MCF 10A (cell line): ENCODE measurements around the gene IGDCC3. TPM values are rescaled to one million over a fixed set of nuclear protein-coding genes. Genes with fewer than 3 reads are reported as not detected.

Source experiments
- BruUV-seq: library from RNA; stranded (reverse); fragments of 400-500 nt; replicated peaks from 2 replicates; lab custom pipeline; 2021; lab: Mats Ljungman, UMichigan
- CTCF ChIA-PET: fragments of 300-600 bp; sonication (Branson Sonifier 250); formaldehyde crosslinking; extraction: SDS; loops from one replicate; lab custom pipeline; 2021; ENCODE audit warnings: antibody characterized with exemption, inconsistent platforms; lab: Yijun Ruan, JAX
- POLR2A ChIA-PET: fragments of 300-600, 350-650 bp; sonication (Branson Sonifier 250); formaldehyde crosslinking; extraction: SDS; loops from one replicate; lab custom pipeline; 2020; ENCODE audit warnings: antibody characterized with exemption, inconsistent platforms; lab: Yijun Ruan, JAX
- DNase-seq: peaks from one replicate; pipeline ENCODE4 v3.0.0-alpha.2; 2018; ENCODE audit not compliant: unreplicated experiment
- H3K27ac Mint-ChIP-seq: one replicate; pipeline ENCODE4 v1.8.0; 2022; ENCODE audit warnings: mild to moderate bottlenecking, low read depth, mixed read lengths; ENCODE audit not compliant: unreplicated experiment
- H3K27me3 Mint-ChIP-seq: one replicate; pipeline ENCODE4 v1.8.0; 2022; ENCODE audit warnings: mixed read lengths; ENCODE audit not compliant: insufficient read depth, unreplicated experiment
- H3K36me3 Mint-ChIP-seq: one replicate; pipeline ENCODE4 v1.8.0; 2022; ENCODE audit warnings: mild to moderate bottlenecking, moderate library complexity, mixed read lengths; ENCODE audit not compliant: insufficient read depth, unreplicated experiment
- H3K4me1 Mint-ChIP-seq: one replicate; pipeline ENCODE4 v1.8.0; 2022; ENCODE audit warnings: mixed read lengths; ENCODE audit not compliant: insufficient read depth, unreplicated experiment
- H3K4me3 Mint-ChIP-seq: one replicate; pipeline ENCODE4 v1.8.0; 2022; ENCODE audit warnings: mild to moderate bottlenecking, moderate library complexity, mixed read lengths; ENCODE audit not compliant: unreplicated experiment
- H3K9me3 Mint-ChIP-seq: one replicate; pipeline ENCODE4 v1.8.0; 2022; ENCODE audit warnings: mixed read lengths; ENCODE audit not compliant: unreplicated experiment
- intact Hi-C: fragments of 100-400 bp; cut with micrococcal nuclease; formaldehyde crosslinking; loops from 2 replicates; pipeline ENCODE4 v1.14.1; 2022
- total RNA-seq: library from RNA; stranded (reverse); gene quantifications from 2 replicates; pipeline ENCODE4 v1.2.3, GENCODE V29; 2022
- TF ChIP-seq, protein P1 (sequence below): fragments of 200-600 bp; IDR thresholded peaks from one replicate; pipeline ENCODE4 v1.8.0; 2022; ENCODE audit warnings: antibody characterized with exemption, mild to moderate bottlenecking; ENCODE audit not compliant: unreplicated experiment

Gene IGDCC3
- total RNA-seq, 1 experiment from 2014 or later, result not detected

- no peak for DNase-seq
- Mint-ChIP-seq H3K4me1 (no peaks in the 10 kb centered on the region), H3K27ac (no peak overlapping the region), H3K27me3 (peaks cover 30% of the 10 kb centered on the region), H3K9me3 (no peaks in the 10 kb centered on the region), H3K4me3 (no peak overlapping the region), H3K36me3 (no peaks in the 10 kb centered on the region)
- ChIA-PET POLR2A (interaction anchor here (0.6 kb wide), 1 partner anchor 275 kb away, joined by 3 read pairs; no protein-coding TSS in a partner anchor), CTCF (interaction anchor here (1.4 kb wide), 1 partner anchor 46 kb away, joined by 3 read pairs; no protein-coding TSS in a partner anchor)
- intact Hi-C loops, result no loop called here
- TF ChIP-seq, protein P1, sequence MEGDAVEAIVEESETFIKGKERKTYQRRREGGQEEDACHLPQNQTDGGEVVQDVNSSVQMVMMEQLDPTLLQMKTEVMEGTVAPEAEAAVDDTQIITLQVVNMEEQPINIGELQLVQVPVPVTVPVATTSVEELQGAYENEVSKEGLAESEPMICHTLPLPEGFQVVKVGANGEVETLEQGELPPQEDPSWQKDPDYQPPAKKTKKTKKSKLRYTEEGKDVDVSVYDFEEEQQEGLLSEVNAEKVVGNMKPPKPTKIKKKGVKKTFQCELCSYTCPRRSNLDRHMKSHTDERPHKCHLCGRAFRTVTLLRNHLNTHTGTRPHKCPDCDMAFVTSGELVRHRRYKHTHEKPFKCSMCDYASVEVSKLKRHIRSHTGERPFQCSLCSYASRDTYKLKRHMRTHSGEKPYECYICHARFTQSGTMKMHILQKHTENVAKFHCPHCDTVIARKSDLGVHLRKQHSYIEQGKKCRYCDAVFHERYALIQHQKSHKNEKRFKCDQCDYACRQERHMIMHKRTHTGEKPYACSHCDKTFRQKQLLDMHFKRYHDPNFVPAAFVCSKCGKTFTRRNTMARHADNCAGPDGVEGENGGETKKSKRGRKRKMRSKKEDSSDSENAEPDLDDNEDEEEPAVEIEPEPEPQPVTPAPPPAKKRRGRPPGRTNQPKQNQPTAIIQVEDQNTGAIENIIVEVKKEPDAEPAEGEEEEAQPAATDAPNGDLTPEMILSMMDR, result no peak
- BruUV-seq, result no TSS peak
Measured at GRCh38 chr15:65339416-65339815, 38.4 kb downstream of the IGDCC3 start.

DNA sequence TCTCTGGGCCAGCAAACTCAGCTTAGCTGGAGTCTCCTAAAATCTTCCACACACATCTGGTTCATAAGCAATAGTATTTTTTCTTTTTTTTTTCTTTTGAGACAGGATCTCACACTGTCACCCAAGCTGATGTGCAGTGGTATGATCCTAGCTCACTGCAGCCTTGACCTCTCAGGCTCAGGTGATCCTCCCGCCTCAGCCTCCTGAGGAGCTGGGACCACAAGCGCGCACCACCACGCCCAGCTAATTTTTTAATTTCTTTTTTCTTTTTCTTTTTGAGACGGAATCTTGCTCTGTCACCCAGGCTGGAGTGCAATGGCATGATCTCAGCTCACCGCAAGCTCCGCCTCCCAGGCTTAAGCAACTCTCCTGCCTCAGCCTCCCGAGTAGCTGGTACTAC lies 39.0 kb downstream of the IGDCC3 start:
- no peak overlapping the region for H3K27ac Mint-ChIP-seq
- intact Hi-C loops, result no loop called here
- no peak for DNase-seq
- peaks cover 30% of the 10 kb centered on the region for H3K27me3 Mint-ChIP-seq
- TF ChIP-seq, protein P1, result no peak
- no peaks in the 10 kb centered on the region for H3K4me1 Mint-ChIP-seq
- no peaks in the 10 kb centered on the region for H3K9me3 Mint-ChIP-seq
- CTCF ChIA-PET, result interaction anchor here (1.1 to 1.4 kb wide), 2 partner anchors 13 to 46 kb away, joined by 3 read pairs; no protein-coding TSS in a partner anchor
- H3K36me3 Mint-ChIP-seq, result no peaks in the 10 kb centered on the region
- no peak overlapping the region for H3K4me3 Mint-ChIP-seq
- POLR2A ChIA-PET, result no interaction called here
- BruUV-seq, result no TSS peak

GRCh38 chr15:65338366-65338765 lies 39.4 kb downstream of the IGDCC3 start:
- BruUV-seq, result no TSS peak
- Mint-ChIP-seq H3K36me3 (no peaks in the 10 kb centered on the region), H3K27me3 (peaks cover 30% of the 10 kb centered on the region), H3K4me3 (no peak overlapping the region), H3K27ac (no peak overlapping the region), H3K9me3 (no peaks in the 10 kb centered on the region), H3K4me1 (no peaks in the 10 kb centered on the region)
- POLR2A ChIA-PET, result no interaction called here
- DNase-seq, result no peak
- CTCF ChIA-PET, result interaction anchor here (1.1 to 1.4 kb wide), 2 partner anchors 14 to 47 kb away, joined by 3 read pairs; no protein-coding TSS in a partner anchor
- intact Hi-C loops, result no loop called here
- TF ChIP-seq, protein P1, result no peak

GRCh38 chr15:65337436-65338070 lies 40.2 kb downstream of the IGDCC3 start:
- ChIA-PET CTCF (interaction anchor here (0.6 kb wide), 2 partner anchors 19 to 481 kb away, joined by 3 read pairs; no protein-coding TSS in a partner anchor), POLR2A (no interaction called here)
- H3K4me1 Mint-ChIP-seq, result no peaks in the 10 kb centered on the region
- no peaks in the 10 kb centered on the region for H3K36me3 Mint-ChIP-seq
- peaks cover 30% of the 10 kb centered on the region for H3K27me3 Mint-ChIP-seq
- TF ChIP-seq, protein P1, result no peak
- H3K9me3 Mint-ChIP-seq, result no peaks in the 10 kb centered on the region
- no peak for DNase-seq
- intact Hi-C loops, result no loop called here
- H3K4me3 Mint-ChIP-seq, result no peak overlapping the region
- no peak overlapping the region for H3K27ac Mint-ChIP-seq
- no TSS peak for BruUV-seq
